ENCODE results near the gene OR5L2.
"Not testable (repeated sequence)": the region's sequence is repeated elsewhere in the genome, so short reads cannot be mapped to it uniquely, and the experiment has no call there.

OR5L2 gene

DNA sequence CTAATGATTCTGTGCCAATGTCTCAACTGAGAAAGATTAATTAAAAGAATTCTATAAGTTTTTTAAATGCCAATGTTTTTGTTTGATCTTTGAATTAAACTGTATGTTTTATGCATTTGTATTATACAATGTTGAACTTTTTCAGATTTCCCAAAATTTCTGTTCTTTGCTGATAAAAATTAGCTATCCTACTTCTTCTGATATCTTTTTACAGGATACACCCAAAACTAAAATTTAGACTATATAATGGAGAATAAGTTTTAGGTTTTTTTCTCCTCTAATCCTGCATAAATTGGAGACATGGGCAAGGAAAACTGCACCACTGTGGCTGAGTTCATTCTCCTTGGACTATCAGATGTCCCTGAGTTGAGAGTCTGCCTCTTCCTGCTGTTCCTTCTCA lies at the start of gene OR5L2:
Gene OR5L2 (plus strand): TSS at position 301 of the 400 bp plus-strand sequence. CDS start 0 bp downstream, at position 301.
- no peak for DNase-seq
- no peak within 1 kb of the TSS for H3K4me3 Mint-ChIP-seq

DNA sequence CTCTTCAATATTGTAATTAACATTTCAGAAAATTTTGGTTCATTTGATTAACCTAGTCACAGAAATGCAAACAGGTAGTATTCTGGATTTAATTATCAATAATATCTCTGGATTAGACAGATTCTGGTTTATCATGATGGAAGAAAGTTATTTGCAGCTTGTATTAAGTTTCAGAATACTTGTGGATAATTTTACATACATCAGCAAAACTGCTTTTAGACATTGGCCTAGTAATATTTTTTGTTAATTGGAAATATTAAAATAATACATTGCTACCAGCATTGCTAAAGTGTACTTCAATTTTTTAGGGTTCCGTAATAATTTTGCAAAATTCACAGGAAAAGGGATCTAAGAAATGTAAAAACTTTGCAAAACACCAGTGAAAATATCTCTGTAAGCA lies 35.4 kb upstream of the OR5L2 start:
- H3K36me3 Mint-ChIP-seq (ENCODE audit: low read depth) = no peaks in the 10 kb centered on the region
- no peak overlapping the region for H3K27ac Mint-ChIP-seq
- H3K4me3 Mint-ChIP-seq = no peak overlapping the region
- peaks cover 16% of the 10 kb centered on the region for H3K9me3 Mint-ChIP-seq
- no peak for DNase-seq
- H3K4me1 Mint-ChIP-seq (ENCODE audit: low read depth) = no peaks in the 10 kb centered on the region
- H3K27me3 Mint-ChIP-seq = no peaks in the 10 kb centered on the region

More for the DNA sequence above, at the start of gene OR5L2:
- peaks cover 10% of the 10 kb centered on the region for H3K9me3 Mint-ChIP-seq
- H3K4me1 Mint-ChIP-seq (ENCODE audit: low read depth) = no peaks in the 10 kb centered on the region
- H3K36me3 Mint-ChIP-seq (ENCODE audit: low read depth) = no peaks in the 10 kb centered on the region
- no peaks in the 10 kb centered on the region for H3K27me3 Mint-ChIP-seq
- no peak within 1 kb of the TSS for H3K27ac Mint-ChIP-seq

DNA sequence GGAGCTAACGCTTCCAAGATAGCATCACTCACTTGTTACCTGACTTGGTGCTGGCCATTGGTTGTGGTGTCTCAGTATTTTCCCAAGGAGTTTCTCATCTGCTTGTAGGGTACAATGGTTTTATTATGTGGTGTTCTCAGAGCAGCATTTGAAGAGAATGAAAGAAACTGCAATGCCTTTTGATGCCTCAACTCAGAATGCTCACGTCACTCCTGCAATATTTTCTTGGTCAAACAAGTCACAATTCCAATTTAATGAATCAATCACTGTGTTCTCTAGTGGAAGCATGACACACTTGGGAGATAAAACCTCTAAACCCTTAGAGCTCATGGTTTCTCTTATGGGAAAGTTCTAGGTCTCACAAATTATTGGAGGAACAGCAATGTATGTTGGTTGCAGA lies 33.7 kb upstream of the OR5L2 start:
- H3K27me3 Mint-ChIP-seq = no peaks in the 10 kb centered on the region
- peaks cover 13% of the 10 kb centered on the region for H3K9me3 Mint-ChIP-seq
- no peak for DNase-seq
- H3K27ac Mint-ChIP-seq = no peak overlapping the region
- no peak overlapping the region for H3K4me3 Mint-ChIP-seq
- no peaks in the 10 kb centered on the region for H3K36me3 Mint-ChIP-seq (ENCODE audit: low read depth)
- no peaks in the 10 kb centered on the region for H3K4me1 Mint-ChIP-seq (ENCODE audit: low read depth)

GRCh38 chr11:55795256-55795655 lies 31.8 kb upstream of the OR5L2 start, which contains the start of gene OR5D14:
Gene OR5D14, plus strand, starts transcription at chr11:55795556. Its CDS starts 0 bp downstream, at chr11:55795556.
- no peaks in the 10 kb centered on the region for H3K4me1 Mint-ChIP-seq (ENCODE audit: low read depth)
- peaks cover 20% of the 10 kb centered on the region for H3K9me3 Mint-ChIP-seq
- DNase-seq = no peak
- H3K27ac Mint-ChIP-seq = no peak within 1 kb of the TSS
- H3K4me3 Mint-ChIP-seq = no peak within 1 kb of the TSS
- H3K27me3 Mint-ChIP-seq = no peaks in the 10 kb centered on the region
- no peaks in the 10 kb centered on the region for H3K36me3 Mint-ChIP-seq (ENCODE audit: low read depth)

GRCh38 chr11:55806248-55806647 lies 20.8 kb upstream of the OR5L2 start:
- Mint-ChIP-seq H3K9me3 (peaks cover 32% of the 10 kb centered on the region), H3K36me3 (ENCODE audit: low read depth) (no peaks in the 10 kb centered on the region), H3K4me1 (ENCODE audit: low read depth) (no peaks in the 10 kb centered on the region), H3K4me3 (no peak overlapping the region), H3K27me3 (no peaks in the 10 kb centered on the region), H3K27ac (no peak overlapping the region)
- no peak for DNase-seq

GRCh38 chr11:55811067-55811466 lies 16.0 kb upstream of the OR5L2 start, which contains the start of gene OR5L1:
Gene OR5L1, plus strand, starts transcription at chr11:55811367. Its CDS starts 100 bp downstream, at chr11:55811467.
- no peak for DNase-seq
- peaks cover 31% of the 10 kb centered on the region for H3K9me3 Mint-ChIP-seq
- H3K4me1 Mint-ChIP-seq (ENCODE audit: low read depth) = no peaks in the 10 kb centered on the region
- no peaks in the 10 kb centered on the region for H3K27me3 Mint-ChIP-seq
- no peak within 1 kb of the TSS for H3K27ac Mint-ChIP-seq
- H3K36me3 Mint-ChIP-seq (ENCODE audit: low read depth) = no peaks in the 10 kb centered on the region
- no peak within 1 kb of the TSS for H3K4me3 Mint-ChIP-seq

DNA sequence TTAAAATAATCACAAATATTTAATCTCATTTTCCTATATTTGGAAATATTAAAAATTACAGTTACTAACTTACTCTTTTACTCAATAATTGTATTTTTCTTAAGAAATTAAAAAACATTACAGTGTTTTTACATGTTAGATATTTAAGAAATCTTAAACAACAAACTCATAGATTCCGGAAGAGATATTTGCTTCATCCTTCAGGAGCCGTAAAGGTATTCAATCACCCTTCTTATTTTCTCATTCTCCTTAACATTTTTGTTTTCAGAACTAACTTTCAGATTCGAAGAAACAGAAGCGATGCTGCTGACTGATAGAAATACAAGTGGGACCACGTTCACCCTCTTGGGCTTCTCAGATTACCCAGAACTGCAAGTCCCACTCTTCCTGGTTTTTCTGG lies 7.7 kb upstream of the OR5L2 start, which contains the start of gene OR5D18:
Gene OR5D18 (plus strand): TSS at position 301 of the 400 bp plus-strand sequence. CDS start 0 bp downstream, at position 301.
- H3K36me3 Mint-ChIP-seq (ENCODE audit: low read depth) = no peaks in the 10 kb centered on the region
- DNase-seq = no peak
- H3K4me1 Mint-ChIP-seq (ENCODE audit: low read depth) = no peaks in the 10 kb centered on the region

DNA sequence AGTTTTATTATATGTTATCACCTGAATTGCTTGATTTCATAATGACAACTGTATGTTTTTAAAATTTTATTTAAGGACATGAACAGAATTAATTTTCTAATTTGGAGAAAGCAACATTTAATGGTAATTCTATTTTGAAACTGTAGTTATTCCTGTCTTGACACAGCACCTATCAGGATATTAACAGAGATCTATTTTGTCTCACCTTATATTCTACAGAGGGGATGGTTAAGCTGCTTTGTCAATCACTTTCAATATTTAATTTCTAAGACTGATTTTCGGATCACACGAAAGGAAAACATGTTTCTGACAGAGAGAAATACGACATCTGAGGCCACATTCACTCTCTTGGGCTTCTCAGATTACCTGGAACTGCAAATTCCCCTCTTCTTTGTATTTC lies 11.4 kb downstream of the OR5L2 start, which contains the start of gene OR5D16:
Gene OR5D16 (plus strand): TSS at position 301 of the 400 bp plus-strand sequence. CDS start 0 bp downstream, at position 301.
- H3K4me3 Mint-ChIP-seq = no peak within 1 kb of the TSS
- H3K4me1 Mint-ChIP-seq (ENCODE audit: low read depth) = no peaks in the 10 kb centered on the region
- H3K27me3 Mint-ChIP-seq = no peaks in the 10 kb centered on the region
- H3K36me3 Mint-ChIP-seq (ENCODE audit: low read depth) = no peaks in the 10 kb centered on the region
- no peak within 1 kb of the TSS for H3K27ac Mint-ChIP-seq
- no peak for DNase-seq
- H3K9me3 Mint-ChIP-seq = peaks cover 26% of the 10 kb centered on the region

More for the DNA sequence above, 7.7 kb upstream of the OR5L2 start, which contains the start of gene OR5D18:
- Mint-ChIP-seq H3K27me3 (no peaks in the 10 kb centered on the region), H3K9me3 (peaks cover 26% of the 10 kb centered on the region), H3K27ac (no peak within 1 kb of the TSS), H3K4me3 (no peak within 1 kb of the TSS)

DNA sequence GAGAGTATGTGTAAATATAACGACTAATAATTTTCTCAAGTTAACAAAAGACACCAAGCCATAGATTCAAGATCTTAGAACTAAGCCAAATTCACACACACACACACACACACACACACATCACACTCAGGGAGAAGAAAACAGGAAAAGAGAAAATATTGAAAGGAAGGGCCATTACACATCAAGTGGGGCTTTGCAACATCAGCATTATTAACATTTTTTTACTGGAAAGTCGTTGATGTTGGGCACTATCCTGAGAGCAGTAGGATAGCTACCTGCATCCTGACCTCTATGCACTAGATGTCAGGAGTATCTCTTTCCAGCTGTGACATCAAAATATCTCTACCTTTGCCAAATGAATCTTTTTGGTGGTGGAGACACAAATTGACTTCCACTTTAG lies 20.4 kb downstream of the OR5L2 start:
- Mint-ChIP-seq H3K27ac (no peak overlapping the region), H3K4me1 (ENCODE audit: low read depth) (no peaks in the 10 kb centered on the region), H3K36me3 (ENCODE audit: low read depth) (no peaks in the 10 kb centered on the region), H3K4me3 (no peak overlapping the region), H3K9me3 (peaks cover 12% of the 10 kb centered on the region), H3K27me3 (no peaks in the 10 kb centered on the region)
- no peak for DNase-seq

- DNase-seq = no peak
- H3K4me3 Mint-ChIP-seq = no peak overlapping the region
- H3K27ac Mint-ChIP-seq = no peak overlapping the region
- no peaks in the 10 kb centered on the region for H3K27me3 Mint-ChIP-seq
- H3K4me1 Mint-ChIP-seq (ENCODE audit: low read depth) = no peaks in the 10 kb centered on the region
- H3K36me3 Mint-ChIP-seq (ENCODE audit: low read depth) = no peaks in the 10 kb centered on the region
- H3K9me3 Mint-ChIP-seq = peaks cover 10% of the 10 kb centered on the region
Measured at GRCh38 chr11:55849037-55849436, 22.0 kb downstream of the OR5L2 start.

- H3K9me3 Mint-ChIP-seq = peaks cover 17% of the 10 kb centered on the region
- no peak for DNase-seq
- H3K27me3 Mint-ChIP-seq = no peaks in the 10 kb centered on the region
- H3K4me3 Mint-ChIP-seq = no peak overlapping the region
- H3K27ac Mint-ChIP-seq = no peak overlapping the region
- H3K4me1 Mint-ChIP-seq (ENCODE audit: low read depth) = no peaks in the 10 kb centered on the region
- H3K36me3 Mint-ChIP-seq (ENCODE audit: low read depth) = no peaks in the 10 kb centered on the region
Measured at GRCh38 chr11:55852141-55852540, 25.1 kb downstream of the OR5L2 start.

GRCh38 chr11:55854704-55855103 lies 27.7 kb downstream of the OR5L2 start:
- H3K27me3 Mint-ChIP-seq = no peaks in the 10 kb centered on the region
- no peak overlapping the region for H3K4me3 Mint-ChIP-seq
- H3K36me3 Mint-ChIP-seq (ENCODE audit: low read depth) = no peaks in the 10 kb centered on the region
- no peaks in the 10 kb centered on the region for H3K4me1 Mint-ChIP-seq (ENCODE audit: low read depth)
- DNase-seq = no peak
- peaks cover 21% of the 10 kb centered on the region for H3K9me3 Mint-ChIP-seq
- no peak overlapping the region for H3K27ac Mint-ChIP-seq

DNA sequence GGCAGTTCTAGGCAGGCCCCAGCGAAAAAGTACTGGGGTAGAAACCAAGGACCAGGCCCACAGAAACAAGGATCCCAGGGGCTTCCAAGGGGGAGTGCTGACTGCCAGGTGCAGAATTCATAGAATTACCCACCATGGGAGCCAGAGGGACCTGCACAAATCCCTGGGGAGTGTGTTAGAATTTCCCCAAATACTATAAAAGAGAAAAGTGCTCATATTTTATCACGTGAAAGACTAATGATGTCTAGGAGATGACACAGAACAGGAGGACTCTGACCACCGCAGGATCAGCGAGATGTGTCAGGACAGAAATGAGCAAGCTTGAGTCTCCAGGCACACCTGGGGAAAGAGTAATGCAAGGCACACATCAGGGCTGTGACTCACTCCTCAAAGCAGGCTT lies 40.3 kb downstream of the OR5L2 start:
- H3K4me3 Mint-ChIP-seq; H3K27me3 Mint-ChIP-seq; H3K9me3 Mint-ChIP-seq; H3K27ac Mint-ChIP-seq; H3K4me1 Mint-ChIP-seq (ENCODE audit: low read depth); DNase-seq; H3K36me3 Mint-ChIP-seq (ENCODE audit: low read depth): not testable (repeated sequence)

DNA sequence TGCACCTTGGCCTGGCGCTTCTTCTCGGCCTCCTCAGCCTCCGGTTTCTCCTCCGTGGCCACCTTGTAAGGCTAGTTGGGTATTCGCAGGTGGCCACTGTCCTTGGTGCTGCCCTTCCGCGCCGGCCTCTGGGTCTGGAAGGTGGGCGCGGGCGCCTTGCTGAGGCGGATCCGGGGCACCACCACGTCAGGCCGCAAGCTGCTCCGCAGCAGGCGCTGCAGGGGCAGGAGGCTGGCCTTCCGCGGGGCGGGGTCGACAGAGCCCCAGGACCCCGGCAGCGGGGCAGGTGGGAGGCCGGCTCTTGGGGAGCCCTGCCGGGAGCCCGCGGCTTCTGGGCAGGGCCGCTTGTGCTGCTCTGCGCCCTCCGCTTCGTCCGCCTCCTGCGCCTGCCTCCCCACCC lies 45.7 kb downstream of the OR5L2 start:
- H3K27ac Mint-ChIP-seq; H3K4me3 Mint-ChIP-seq; H3K9me3 Mint-ChIP-seq; H3K36me3 Mint-ChIP-seq (ENCODE audit: low read depth); H3K27me3 Mint-ChIP-seq; H3K4me1 Mint-ChIP-seq (ENCODE audit: low read depth); DNase-seq: not testable (repeated sequence)

- DNase-seq; H3K4me3 Mint-ChIP-seq; H3K4me1 Mint-ChIP-seq (ENCODE audit: low read depth); H3K27ac Mint-ChIP-seq; H3K36me3 Mint-ChIP-seq (ENCODE audit: low read depth); H3K27me3 Mint-ChIP-seq: not testable (repeated sequence)
- H3K9me3 Mint-ChIP-seq = peaks cover 12% of the 10 kb centered on the region
Measured at GRCh38 chr11:55873146-55873545, 46.1 kb downstream of the OR5L2 start.

Measured in activated T-cell treated with anti-CD3 and anti-CD28 coated beads, Interleukin-2, amount 50 U/mL, for 24 hours (primary cell).